AG09319 (cell line): ENCODE measurements around the gene GTF3C1.
A peak's percentile ranks its signal among the peaks of the same experiment; 100 is the strongest.

ENCODE experiments used
- DNase-seq: peaks from one replicate; pipeline ENCODE4 v3.0.0-alpha.2; 2010; ENCODE audit warnings: low read depth; ENCODE audit errors: extremely low read depth
- TF ChIP-seq, protein P1 (sequence below): IDR thresholded peaks from 2 replicates; pipeline ENCODE4 v1.5.1; 2011; ENCODE audit warnings: low read depth, mild to moderate bottlenecking, inconsistent platforms, low read length, moderate library complexity

Gene GTF3C1, protein sequence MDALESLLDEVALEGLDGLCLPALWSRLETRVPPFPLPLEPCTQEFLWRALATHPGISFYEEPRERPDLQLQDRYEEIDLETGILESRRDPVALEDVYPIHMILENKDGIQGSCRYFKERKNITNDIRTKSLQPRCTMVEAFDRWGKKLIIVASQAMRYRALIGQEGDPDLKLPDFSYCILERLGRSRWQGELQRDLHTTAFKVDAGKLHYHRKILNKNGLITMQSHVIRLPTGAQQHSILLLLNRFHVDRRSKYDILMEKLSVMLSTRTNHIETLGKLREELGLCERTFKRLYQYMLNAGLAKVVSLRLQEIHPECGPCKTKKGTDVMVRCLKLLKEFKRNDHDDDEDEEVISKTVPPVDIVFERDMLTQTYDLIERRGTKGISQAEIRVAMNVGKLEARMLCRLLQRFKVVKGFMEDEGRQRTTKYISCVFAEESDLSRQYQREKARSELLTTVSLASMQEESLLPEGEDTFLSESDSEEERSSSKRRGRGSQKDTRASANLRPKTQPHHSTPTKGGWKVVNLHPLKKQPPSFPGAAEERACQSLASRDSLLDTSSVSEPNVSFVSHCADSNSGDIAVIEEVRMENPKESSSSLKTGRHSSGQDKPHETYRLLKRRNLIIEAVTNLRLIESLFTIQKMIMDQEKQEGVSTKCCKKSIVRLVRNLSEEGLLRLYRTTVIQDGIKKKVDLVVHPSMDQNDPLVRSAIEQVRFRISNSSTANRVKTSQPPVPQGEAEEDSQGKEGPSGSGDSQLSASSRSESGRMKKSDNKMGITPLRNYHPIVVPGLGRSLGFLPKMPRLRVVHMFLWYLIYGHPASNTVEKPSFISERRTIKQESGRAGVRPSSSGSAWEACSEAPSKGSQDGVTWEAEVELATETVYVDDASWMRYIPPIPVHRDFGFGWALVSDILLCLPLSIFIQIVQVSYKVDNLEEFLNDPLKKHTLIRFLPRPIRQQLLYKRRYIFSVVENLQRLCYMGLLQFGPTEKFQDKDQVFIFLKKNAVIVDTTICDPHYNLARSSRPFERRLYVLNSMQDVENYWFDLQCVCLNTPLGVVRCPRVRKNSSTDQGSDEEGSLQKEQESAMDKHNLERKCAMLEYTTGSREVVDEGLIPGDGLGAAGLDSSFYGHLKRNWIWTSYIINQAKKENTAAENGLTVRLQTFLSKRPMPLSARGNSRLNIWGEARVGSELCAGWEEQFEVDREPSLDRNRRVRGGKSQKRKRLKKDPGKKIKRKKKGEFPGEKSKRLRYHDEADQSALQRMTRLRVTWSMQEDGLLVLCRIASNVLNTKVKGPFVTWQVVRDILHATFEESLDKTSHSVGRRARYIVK (N-terminal part only)

DNA sequence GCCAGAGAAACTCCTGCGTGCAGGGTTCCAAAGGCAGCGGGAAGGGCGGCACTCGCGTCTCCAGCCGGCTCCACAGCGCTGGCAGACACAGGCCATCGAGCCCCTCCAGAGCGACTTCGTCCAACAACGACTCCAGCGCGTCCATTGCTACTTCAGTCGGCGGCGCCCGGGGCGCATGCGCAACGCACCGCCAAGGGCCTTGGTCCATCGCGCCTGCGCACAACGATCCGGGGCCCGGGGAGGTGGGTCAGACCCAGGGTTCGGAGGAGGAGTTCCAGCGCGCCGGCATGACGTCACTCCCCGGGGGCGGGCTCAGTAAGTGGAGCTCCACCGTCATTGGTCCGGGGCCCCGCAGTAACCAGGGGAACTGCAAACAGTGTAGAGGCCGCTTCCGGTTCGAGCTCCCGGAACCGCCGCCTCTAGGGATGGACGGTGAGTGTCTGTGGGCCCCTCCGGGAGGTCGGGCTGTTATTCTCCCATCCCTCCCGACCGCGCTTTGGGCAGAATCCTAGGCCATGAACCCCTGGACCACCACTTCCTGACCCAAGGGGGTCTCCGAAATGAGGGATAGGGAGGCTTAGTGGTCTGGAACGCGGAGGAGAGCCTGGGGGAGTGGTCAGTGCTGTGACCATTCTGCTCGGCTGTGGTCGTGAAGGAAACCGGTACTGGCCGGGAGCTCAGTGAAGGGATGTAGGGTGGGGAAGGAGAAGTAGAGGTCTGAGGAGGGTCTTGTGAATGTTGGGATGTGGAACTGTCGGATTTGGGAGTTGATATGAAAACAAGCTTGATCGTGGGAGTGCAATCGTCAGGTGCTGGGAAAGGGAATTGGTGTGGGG is at the start of gene GTF3C1, which contains the start of gene KATNIP:
TSS of gene GTF3C1 (minus strand) at position 168 of the 836 bp plus-strand sequence. CDS start at position 145, 23 bp downstream.
TSS of gene KATNIP (plus strand) at position 399 of the 836 bp plus-strand sequence. CDS start at position 426, 27 bp downstream.
- TF ChIP-seq, protein P1, sequence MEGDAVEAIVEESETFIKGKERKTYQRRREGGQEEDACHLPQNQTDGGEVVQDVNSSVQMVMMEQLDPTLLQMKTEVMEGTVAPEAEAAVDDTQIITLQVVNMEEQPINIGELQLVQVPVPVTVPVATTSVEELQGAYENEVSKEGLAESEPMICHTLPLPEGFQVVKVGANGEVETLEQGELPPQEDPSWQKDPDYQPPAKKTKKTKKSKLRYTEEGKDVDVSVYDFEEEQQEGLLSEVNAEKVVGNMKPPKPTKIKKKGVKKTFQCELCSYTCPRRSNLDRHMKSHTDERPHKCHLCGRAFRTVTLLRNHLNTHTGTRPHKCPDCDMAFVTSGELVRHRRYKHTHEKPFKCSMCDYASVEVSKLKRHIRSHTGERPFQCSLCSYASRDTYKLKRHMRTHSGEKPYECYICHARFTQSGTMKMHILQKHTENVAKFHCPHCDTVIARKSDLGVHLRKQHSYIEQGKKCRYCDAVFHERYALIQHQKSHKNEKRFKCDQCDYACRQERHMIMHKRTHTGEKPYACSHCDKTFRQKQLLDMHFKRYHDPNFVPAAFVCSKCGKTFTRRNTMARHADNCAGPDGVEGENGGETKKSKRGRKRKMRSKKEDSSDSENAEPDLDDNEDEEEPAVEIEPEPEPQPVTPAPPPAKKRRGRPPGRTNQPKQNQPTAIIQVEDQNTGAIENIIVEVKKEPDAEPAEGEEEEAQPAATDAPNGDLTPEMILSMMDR: no peak

DNA sequence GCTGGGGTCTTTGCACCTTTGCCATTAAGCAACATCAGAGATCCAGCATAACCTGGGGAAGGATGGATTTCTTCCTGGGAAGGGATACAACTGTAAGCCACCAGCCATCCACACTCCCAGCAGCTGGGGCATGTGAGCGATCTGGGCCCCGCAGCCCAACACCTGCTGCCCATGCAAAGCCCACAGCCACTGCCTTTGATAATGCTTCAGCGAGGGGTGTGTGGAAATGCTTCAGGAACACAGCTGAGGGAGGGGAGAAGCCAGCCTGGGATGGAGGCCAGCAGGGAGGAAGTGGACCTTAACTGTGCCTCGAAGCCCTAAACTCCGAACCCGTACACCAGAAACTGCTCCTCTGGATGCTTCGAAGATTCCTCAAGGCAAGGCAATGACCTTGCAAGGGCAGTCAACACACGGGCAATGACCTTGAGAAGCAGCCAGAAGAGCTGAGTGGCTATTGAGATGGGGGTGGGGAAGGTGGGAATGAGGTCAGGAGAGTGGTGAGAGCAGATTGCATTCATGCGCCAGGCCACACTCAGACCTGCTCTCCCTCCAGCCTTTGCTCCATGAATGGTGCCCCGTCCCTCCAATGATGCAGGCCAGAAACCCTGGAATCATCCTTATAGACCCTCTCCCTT is 49.3 kb upstream of the GTF3C1 start:
- no peak for DNase-seq
- TF ChIP-seq, protein P1: no peak

More for the DNA sequence above, at the start of gene GTF3C1, which contains the start of gene KATNIP:
- peak; percentile 97 for DNase-seq

DNA sequence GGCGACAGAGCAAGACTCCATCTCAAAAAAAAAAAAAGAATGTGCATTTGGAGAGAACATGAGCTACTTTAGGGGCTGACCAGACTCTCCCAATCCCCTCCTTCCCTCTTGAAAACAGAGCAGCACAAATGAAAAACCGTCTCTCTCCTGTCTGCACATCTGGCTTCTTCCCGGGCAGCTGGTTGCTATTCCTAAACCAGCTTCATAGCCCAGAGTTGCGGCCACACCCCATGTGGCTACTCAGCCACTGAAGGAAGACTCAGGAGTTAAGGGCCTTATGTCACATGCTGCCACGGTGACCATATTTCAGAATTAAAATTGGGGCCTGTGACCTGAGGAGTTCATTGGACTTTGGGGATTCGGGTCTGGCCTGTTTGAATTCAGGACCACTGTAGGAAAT is 48.5 kb upstream of the GTF3C1 start:
- TF ChIP-seq, protein P1: no peak

DNA sequence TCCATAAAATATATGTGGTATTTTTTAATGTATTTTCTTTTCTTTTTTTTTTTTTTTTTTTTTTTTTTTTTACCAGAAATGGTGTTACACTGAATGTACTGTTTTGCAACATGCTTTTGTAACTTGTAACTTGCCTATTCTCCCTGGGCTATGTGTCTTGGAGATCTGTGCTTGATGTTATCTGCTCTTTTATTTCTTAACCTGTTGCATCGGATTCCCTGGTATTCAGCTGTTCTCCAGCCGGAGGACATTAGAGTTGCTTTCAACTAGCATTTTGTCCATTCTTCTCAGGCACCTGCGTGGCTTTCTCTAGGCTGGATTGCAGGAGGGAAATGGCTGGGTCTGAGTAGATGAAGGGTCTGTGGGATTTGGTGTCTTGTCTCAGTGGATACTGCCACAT is 47.6 kb upstream of the GTF3C1 start:
- TF ChIP-seq, protein P1: no peak
- DNase-seq: no peak

More for the DNA sequence above, 48.5 kb upstream of the GTF3C1 start:
- DNase-seq: no peak

DNA sequence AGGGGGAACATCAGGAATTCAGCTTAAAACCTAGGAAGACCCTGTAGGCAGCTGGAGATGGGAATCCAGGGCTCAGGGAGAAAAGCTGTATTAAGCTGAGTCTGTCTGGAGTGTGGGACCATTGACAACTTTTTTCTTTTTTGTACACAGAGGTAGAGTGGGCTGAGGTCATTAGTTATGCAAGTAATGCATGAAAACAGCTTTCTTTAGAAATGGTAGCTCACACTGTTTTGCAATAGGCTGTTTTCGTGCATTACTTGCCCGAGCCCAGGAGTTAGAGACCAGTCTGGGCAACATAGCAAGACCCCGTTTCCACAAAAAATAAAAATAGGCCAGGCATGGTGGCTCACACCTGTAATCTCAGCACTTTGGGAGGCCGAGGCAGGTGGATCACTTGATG is 46.7 kb upstream of the GTF3C1 start:
- DNase-seq: no peak
- TF ChIP-seq, protein P1: no peak

DNA sequence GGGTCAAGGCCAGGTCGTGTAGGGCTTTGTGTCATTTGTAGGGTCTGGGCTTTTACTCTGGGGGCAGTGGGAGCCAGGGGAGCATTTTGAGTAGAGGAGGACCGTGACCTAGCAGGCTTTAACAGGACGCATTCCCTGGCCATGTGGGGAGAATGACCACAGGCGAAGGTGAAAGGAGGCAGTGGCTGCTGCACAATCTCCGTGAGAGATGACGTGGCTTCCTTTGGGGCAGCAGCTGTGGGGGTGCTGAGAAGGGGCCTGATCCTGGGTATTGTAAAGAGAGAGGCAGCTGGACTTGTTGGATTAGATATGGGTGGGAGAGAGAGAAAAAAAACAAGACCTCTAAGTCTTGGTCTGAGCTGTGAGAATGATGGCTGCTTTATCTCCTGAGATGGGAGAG is 46.3 kb upstream of the GTF3C1 start:
- TF ChIP-seq, protein P1: no peak
- DNase-seq: no peak
